ENCODE measurements around the gene MFSD6.

The MFSD6 gene

DNA sequence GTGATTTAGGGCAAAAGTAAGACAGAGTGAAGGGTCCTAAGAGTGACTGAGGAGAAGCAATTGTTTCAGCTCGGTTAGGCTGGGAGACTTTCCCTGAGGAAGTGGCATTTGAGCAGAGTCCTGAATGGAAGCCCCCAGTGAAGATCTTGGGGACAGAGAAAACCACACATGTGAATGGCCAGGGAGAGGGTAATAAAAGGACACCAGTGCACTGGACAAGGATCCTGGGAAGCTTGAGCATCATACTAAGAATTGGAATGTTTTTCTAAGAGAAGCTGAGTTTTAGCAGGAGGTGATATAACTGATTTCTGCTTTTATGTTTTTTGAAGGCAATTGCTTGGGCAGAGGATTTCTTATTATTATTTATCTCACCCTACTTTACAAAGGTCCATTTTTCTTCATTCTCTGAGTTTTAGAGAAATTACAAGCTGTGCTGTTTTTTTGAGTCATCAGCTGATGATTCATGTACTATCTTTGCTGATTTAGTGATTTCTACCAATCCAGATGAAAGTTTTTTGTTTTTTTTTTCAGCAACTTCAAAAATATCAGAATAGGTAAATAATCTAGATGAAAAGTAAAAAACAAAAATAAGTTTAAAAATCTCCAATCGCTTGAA lies 43.5 kb downstream of the MFSD6 start:
- H3K79me2 ChIP-seq (ENCODE audit: control insufficient read depth, low read length): peaks cover 17% of the 10 kb centered on the region
- H3K27me3 ChIP-seq (ENCODE audit: control insufficient read depth, low read length): no peaks in the 10 kb centered on the region
- no peak overlapping the region for H3K4me2 ChIP-seq (ENCODE audit: low read length)
- TF ChIP-seq, protein P1, sequence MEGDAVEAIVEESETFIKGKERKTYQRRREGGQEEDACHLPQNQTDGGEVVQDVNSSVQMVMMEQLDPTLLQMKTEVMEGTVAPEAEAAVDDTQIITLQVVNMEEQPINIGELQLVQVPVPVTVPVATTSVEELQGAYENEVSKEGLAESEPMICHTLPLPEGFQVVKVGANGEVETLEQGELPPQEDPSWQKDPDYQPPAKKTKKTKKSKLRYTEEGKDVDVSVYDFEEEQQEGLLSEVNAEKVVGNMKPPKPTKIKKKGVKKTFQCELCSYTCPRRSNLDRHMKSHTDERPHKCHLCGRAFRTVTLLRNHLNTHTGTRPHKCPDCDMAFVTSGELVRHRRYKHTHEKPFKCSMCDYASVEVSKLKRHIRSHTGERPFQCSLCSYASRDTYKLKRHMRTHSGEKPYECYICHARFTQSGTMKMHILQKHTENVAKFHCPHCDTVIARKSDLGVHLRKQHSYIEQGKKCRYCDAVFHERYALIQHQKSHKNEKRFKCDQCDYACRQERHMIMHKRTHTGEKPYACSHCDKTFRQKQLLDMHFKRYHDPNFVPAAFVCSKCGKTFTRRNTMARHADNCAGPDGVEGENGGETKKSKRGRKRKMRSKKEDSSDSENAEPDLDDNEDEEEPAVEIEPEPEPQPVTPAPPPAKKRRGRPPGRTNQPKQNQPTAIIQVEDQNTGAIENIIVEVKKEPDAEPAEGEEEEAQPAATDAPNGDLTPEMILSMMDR (IDR thresholded peaks at IDR 0.05; ENCODE audit: low read depth, low read length, poor library complexity, severe bottlenecking): no peak
- no peak for TF ChIP-seq EZH2phosphoT487 (IDR thresholded peaks at IDR 0.05; ENCODE audit: borderline replicate concordance, low read length)
- H3F3A ChIP-seq (ENCODE audit: control insufficient read depth, insufficient read depth): no peaks in the 10 kb centered on the region
- H3K9me3 ChIP-seq (ENCODE audit: control insufficient read depth, insufficient read depth, low read length): no peaks in the 10 kb centered on the region
- no peaks in the 10 kb centered on the region for H3K9me2 ChIP-seq (replicated peaks; ENCODE audit: control insufficient read depth, low read length)
- H3K36me3 ChIP-seq (ENCODE audit: control insufficient read depth, low read length): no peaks in the 10 kb centered on the region
- H4K20me1 ChIP-seq (ENCODE audit: control insufficient read depth, insufficient read depth, low read depth, low read length): no peaks in the 10 kb centered on the region
- H3K27ac ChIP-seq (ENCODE audit: low read depth, low read length): no peak overlapping the region
- H3K4me1 ChIP-seq (ENCODE audit: control insufficient read depth, low read length): no peaks in the 10 kb centered on the region
- no peak overlapping the region for H3K4me3 ChIP-seq (ENCODE audit: low read length)

DNA sequence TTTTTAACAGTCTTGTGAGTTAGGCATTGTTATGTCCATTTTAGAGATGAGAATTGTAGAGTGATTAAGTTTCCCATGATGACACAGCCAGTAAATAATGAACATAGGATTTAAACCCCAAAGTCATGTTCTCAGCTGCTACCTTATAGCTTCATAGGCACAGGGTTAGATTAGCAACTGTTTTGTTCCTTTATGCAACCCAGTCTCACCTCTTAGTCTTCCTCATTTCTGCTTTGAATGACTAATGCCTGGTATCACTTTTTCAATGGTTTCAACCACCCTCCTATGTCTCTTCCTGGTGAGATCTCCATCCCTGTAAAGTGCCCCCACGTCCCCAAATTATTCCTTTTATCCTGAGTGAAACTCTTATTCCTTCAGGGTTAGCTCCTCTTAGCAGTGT lies 44.3 kb downstream of the MFSD6 start:
- no peaks in the 10 kb centered on the region for H3K4me1 ChIP-seq (ENCODE audit: control insufficient read depth, low read length)
- H4K20me1 ChIP-seq (ENCODE audit: control insufficient read depth, insufficient read depth, low read depth, low read length): no peaks in the 10 kb centered on the region
- no peak overlapping the region for H3K4me2 ChIP-seq (ENCODE audit: low read length)
- no peaks in the 10 kb centered on the region for H3F3A ChIP-seq (ENCODE audit: control insufficient read depth, insufficient read depth)
- TF ChIP-seq, protein P1 (IDR thresholded peaks at IDR 0.05; ENCODE audit: low read depth, low read length, poor library complexity, severe bottlenecking): no peak
- TF ChIP-seq EZH2phosphoT487 (IDR thresholded peaks at IDR 0.05; ENCODE audit: borderline replicate concordance, low read length): no peak
- H3K4me3 ChIP-seq (ENCODE audit: low read length): no peak overlapping the region
- no peaks in the 10 kb centered on the region for H3K27me3 ChIP-seq (ENCODE audit: control insufficient read depth, low read length)
- H3K9me2 ChIP-seq (replicated peaks; ENCODE audit: control insufficient read depth, low read length): no peaks in the 10 kb centered on the region
- H3K9me3 ChIP-seq (ENCODE audit: control insufficient read depth, insufficient read depth, low read length): no peaks in the 10 kb centered on the region
- H3K79me2 ChIP-seq (ENCODE audit: control insufficient read depth, low read length): peaks cover 12% of the 10 kb centered on the region
- H3K36me3 ChIP-seq (ENCODE audit: control insufficient read depth, low read length): no peaks in the 10 kb centered on the region
- H3K27ac ChIP-seq (ENCODE audit: low read depth, low read length): no peak overlapping the region

DNA sequence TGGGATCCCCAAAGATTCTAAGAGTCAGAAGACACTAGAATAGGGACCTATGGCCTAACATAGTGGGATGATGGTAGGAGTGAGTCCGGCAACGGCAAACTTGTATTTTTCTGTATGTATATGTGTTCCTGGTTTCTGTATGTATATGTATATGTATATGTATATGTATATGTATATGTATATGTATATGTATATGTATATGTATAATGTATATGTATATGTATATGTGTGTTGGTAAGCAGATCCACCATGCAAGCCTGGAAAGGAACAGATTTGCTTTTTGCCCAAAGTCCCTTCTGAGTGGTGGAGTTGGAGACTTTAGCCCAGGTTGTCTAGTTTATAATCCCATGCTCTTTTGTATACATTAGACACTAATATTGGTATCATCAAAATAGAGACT lies 46.6 kb downstream of the MFSD6 start:
- H3K4me1 ChIP-seq (ENCODE audit: control insufficient read depth, low read length): no peaks in the 10 kb centered on the region
- no peak overlapping the region for H3K27ac ChIP-seq (ENCODE audit: low read depth, low read length)
- H3K27me3 ChIP-seq (ENCODE audit: control insufficient read depth, low read length): no peaks in the 10 kb centered on the region
- no peaks in the 10 kb centered on the region for H3K36me3 ChIP-seq (ENCODE audit: control insufficient read depth, low read length)
- H3K79me2 ChIP-seq (ENCODE audit: control insufficient read depth, low read length): peaks cover 8% of the 10 kb centered on the region
- TF ChIP-seq, protein P1 (IDR thresholded peaks at IDR 0.05; ENCODE audit: low read depth, low read length, poor library complexity, severe bottlenecking): no peak
- TF ChIP-seq EZH2phosphoT487 (IDR thresholded peaks at IDR 0.05; ENCODE audit: borderline replicate concordance, low read length): no peak
- H4K20me1 ChIP-seq (ENCODE audit: control insufficient read depth, insufficient read depth, low read depth, low read length): no peaks in the 10 kb centered on the region
- no peaks in the 10 kb centered on the region for H3F3A ChIP-seq (ENCODE audit: control insufficient read depth, insufficient read depth)
- no peak overlapping the region for H3K4me3 ChIP-seq (ENCODE audit: low read length)
- H3K9me2 ChIP-seq (replicated peaks; ENCODE audit: control insufficient read depth, low read length): no peaks in the 10 kb centered on the region
- no peaks in the 10 kb centered on the region for H3K9me3 ChIP-seq (ENCODE audit: control insufficient read depth, insufficient read depth, low read length)
- no peak overlapping the region for H3K4me2 ChIP-seq (ENCODE audit: low read length)
